Tibial artery (tissue), 4 donors: Measurements from ENCODE around the gene MYL10.

Experiments used
- DNase-seq, 2 donors: peaks; one replicate each; pipeline ENCODE4 v3.0.0-alpha.2; 2019
- H3K27ac ChIP-seq, 2 donors: fragments of 200-600 bp; sonication (generic) in 1 of 2; 1 replicate in 1 of 2; 2 replicates in 1 of 2; pipeline ENCODE4 v1.5.1; 2018 to 2019; ENCODE audit warnings: mild to moderate bottlenecking in 1 of 2
- H3K27me3 ChIP-seq, 2 donors: fragments of 200-600 bp; sonication (generic) in 1 of 2; one replicate each; pipeline versions ENCODE4 v1.5.1 to v1.6.0; 2016 to 2019
- H3K36me3 ChIP-seq, 3 donors: fragments of 200-600 bp; sonication (generic) in 2 of 3; one replicate each; pipeline ENCODE4 v1.5.1; 2016 to 2019; ENCODE audit warnings: mild to moderate bottlenecking in 2 of 3
- H3K4me1 ChIP-seq, 4 donors: fragments of 200-600 bp; sonication (generic) in 2 of 4; 1 replicate in 3 of 4; 2 replicates in 1 of 4; pipeline ENCODE4 v1.5.1; 2016 to 2019
- H3K4me3 ChIP-seq, 2 donors: fragments of 200-600 bp; sonication (generic) in 1 of 2; 1 replicate in 1 of 2; 2 replicates in 1 of 2; pipeline ENCODE4 v1.5.1; 2018 to 2019; ENCODE audit warnings: mild to moderate bottlenecking in 2 of 2
- H3K9me3 ChIP-seq, 3 donors: fragments of 200-600 bp; sonication (generic) in 1 of 3; one replicate each; pipeline ENCODE4 v1.5.1; 2016 to 2019
- intact Hi-C: fragments of 100-400 bp; cut with DNase I; formaldehyde crosslinking; loops from one replicate; pipeline ENCODE4 v1.15.0; 2023; ENCODE audit warnings: low total_unique reads
- TF ChIP-seq, protein P1 (sequence below), 2 experiments: fragments of 200-600 bp in 1 of 2; fragments of 450-650 bp in 1 of 2; IDR thresholded peaks; one replicate each; pipeline ENCODE4 v1.5.1; 2017 to 2019; ENCODE audit warnings: antibody characterized with exemption in 2 of 2, mild to moderate bottlenecking in 1 of 2, moderate library complexity in 1 of 2

The MYL10 gene

DNA sequence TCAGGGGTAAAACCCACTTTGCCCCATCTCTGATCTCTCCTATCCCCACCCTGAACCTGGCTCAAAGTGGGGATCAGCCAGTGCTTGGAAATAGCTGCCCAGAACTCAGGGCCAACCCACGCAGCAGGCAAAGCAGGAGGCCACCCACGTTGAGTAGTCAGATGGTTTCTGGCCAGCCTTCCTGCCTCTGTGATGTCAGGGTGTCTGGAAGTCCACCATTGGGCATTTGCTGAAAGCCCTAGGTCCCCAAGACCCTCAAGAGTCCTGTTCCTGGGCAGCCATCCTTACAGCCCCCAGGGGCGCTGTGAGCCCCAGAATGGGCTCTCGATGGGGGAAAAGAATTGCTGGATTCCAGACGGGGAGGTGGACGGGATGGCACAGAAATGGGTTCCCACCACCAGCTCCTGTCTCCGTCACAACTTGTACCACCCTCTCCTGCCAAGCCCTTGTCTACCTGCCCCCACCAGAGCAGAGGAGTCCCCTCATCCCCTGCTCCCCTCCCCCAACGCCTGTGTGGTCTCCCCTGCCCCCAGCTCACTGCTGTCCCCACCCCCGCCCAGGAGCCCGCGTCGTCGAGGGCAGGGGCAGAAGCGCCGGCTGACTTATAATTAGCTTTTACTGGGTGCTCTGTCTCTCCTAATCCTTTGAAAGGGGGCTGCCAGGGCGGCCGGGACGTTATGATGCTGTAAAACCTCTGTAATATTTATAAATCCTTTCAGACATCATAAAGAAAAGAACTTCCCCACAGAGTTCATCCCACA is 3.9 kb downstream of the MYL10 start:
- TF ChIP-seq, protein P1, sequence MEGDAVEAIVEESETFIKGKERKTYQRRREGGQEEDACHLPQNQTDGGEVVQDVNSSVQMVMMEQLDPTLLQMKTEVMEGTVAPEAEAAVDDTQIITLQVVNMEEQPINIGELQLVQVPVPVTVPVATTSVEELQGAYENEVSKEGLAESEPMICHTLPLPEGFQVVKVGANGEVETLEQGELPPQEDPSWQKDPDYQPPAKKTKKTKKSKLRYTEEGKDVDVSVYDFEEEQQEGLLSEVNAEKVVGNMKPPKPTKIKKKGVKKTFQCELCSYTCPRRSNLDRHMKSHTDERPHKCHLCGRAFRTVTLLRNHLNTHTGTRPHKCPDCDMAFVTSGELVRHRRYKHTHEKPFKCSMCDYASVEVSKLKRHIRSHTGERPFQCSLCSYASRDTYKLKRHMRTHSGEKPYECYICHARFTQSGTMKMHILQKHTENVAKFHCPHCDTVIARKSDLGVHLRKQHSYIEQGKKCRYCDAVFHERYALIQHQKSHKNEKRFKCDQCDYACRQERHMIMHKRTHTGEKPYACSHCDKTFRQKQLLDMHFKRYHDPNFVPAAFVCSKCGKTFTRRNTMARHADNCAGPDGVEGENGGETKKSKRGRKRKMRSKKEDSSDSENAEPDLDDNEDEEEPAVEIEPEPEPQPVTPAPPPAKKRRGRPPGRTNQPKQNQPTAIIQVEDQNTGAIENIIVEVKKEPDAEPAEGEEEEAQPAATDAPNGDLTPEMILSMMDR (IDR thresholded peaks at IDR 0.05) = no peak
- H3K4me1 ChIP-seq = peaks cover 0 to 33% (median 0%) of the 10 kb centered on the region in 4 donors
- H3K36me3 ChIP-seq = no peaks in the 10 kb centered on the region
- H3K27ac ChIP-seq = no peak overlapping the region
- peaks cover 0 to 5% (median 0%) of the 10 kb centered on the region in 3 donors for H3K9me3 ChIP-seq
- intact Hi-C loops = no loop called here
- DNase-seq = no peak
- no peak overlapping the region for H3K4me3 ChIP-seq
- peaks cover 0 to 7% of the 10 kb centered on the region in 2 donors for H3K27me3 ChIP-seq

DNA sequence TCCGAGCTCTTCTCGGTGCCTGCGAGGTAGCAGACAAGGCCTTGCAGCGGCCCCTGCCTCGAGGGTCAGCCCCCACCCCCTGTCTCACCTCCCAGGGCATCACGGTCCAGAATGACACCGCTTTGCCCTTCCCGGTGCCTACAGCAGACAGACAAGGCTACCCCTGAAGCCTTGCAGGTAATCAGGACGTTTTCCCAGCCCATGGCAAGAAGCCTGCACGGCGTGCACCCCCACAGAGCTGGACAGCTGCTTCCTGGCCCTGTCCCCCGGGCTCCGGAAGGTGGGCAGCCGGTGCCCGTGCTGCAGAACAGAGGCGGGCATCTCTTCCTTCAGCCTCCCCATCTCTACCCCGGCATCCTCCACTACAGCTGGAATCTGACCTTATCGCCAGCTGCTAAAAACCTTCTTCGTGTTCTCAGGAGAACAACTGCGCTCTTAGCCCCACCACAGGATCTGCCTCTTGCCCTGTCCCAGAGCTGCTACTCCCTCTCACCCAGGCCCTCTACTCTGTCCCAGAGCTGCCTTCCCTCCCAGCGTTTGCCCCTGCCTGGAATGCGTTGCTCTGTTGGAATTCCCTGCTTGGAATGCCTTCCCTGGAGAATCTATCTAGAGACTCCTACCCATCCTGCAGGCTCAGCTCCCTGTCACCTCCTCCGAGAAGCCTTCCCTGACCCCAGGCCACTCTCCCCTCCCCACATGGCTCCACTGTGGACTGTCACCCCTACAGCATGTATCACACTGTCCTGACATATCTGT is 4.7 kb downstream of the MYL10 start:
- Histone ChIP-seq H3K4me1 (peaks cover 0 to 32% (median 0%) of the 10 kb centered on the region in 4 donors), H3K36me3 (no peaks in the 10 kb centered on the region), H3K27me3 (peaks cover 0 to 7% of the 10 kb centered on the region in 2 donors), H3K9me3 (peaks cover 0 to 3% (median 0%) of the 10 kb centered on the region in 3 donors), H3K4me3 (no peak overlapping the region), H3K27ac (no peak overlapping the region)
- no peak for DNase-seq
- TF ChIP-seq, protein P1 (IDR thresholded peaks at IDR 0.05) = no peak
- intact Hi-C loops = no loop called here

DNA sequence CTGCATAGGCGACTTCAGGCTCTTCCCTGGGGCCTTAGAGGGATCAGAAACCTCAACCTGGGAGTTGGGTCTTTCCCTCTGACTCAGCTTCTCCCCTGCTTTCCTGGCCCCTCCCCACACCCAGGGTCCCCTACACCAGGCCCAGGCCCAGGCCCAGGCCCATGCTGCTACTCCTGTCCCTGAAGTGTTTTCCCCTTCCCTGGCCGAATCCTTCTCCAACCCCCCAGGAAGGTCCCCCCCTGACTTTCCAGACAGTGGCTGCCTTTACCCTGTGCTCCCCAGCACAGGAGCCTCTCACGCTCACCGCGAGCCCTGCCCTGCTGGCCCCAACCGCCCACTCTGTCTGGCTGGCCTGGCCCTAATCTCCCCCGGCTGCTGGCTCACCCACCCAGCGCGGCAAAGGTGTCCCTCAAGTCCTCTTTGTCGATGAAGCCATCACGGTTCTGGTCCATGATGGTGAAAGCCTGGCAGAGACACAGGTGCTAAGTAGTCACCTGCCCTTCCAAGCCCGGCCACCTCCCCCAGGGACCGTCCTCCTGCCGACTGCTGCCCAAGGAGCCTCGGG is 6.4 kb downstream of the MYL10 start:
- DNase-seq = no peak
- TF ChIP-seq, protein P1 (IDR thresholded peaks at IDR 0.05) = no peak
- intact Hi-C loops = no loop called here

DNA sequence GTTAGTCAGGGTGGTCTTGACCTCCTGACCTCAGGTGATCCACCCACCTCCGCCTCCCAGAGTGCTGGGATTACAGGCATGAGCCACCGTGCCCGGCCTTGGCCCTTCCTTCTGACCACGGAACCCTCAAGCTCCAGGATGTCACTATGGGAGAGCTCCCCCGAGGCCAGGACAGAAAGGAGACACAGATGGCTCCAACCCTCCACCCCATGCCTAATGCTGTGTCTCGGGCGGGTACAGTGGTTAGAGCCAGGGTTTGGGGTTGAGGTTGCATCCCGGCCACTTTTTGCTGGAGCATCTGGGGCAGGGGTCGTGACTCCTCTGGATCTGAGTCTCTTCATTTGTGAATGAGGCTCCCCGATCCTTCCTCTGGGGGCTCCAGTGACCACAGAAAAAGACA is 8.1 kb downstream of the MYL10 start:
- no peak for DNase-seq
- TF ChIP-seq, protein P1 (IDR thresholded peaks at IDR 0.05) = no peak
- H3K36me3 ChIP-seq = no peaks in the 10 kb centered on the region
- H3K9me3 ChIP-seq = no peaks in the 10 kb centered on the region
- peaks cover 0 to 14% (median 0%) of the 10 kb centered on the region in 4 donors for H3K4me1 ChIP-seq
- intact Hi-C loops = no loop called here
- peaks cover 0 to 3% of the 10 kb centered on the region in 2 donors for H3K27me3 ChIP-seq
- H3K4me3 ChIP-seq = no peak overlapping the region
- H3K27ac ChIP-seq = no peak overlapping the region

More for the DNA sequence above, 6.4 kb downstream of the MYL10 start:
- peaks cover 0 to 7% of the 10 kb centered on the region in 2 donors for H3K27me3 ChIP-seq
- no peaks in the 10 kb centered on the region for H3K9me3 ChIP-seq
- H3K27ac ChIP-seq = no peak overlapping the region
- no peaks in the 10 kb centered on the region for H3K36me3 ChIP-seq
- H3K4me3 ChIP-seq = no peak overlapping the region
- H3K4me1 ChIP-seq = peaks cover 0 to 16% (median 0%) of the 10 kb centered on the region in 4 donors

DNA sequence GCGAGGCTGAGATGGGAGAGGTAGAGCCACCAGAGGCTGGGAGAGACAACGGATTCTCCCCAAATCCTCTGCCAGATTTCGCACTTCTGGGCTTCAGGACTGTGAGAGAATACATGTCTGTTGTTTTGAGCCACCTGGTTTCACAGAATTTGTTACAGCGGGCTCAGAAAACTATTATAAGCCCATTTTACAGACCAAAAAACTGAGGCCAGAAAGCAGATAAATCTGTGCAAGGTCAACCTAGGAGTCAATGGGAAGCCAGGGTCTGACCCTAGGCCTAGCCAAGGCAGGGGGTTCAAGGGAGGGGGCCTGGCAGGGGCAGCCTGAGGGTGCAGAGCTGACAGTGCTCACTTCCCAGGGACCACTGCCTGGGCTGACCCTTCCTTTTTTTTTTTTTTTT is 8.7 kb downstream of the MYL10 start:
- H3K27ac ChIP-seq = no peak overlapping the region
- TF ChIP-seq, protein P1 (IDR thresholded peaks at IDR 0.05) = no peak
- H3K36me3 ChIP-seq = no peaks in the 10 kb centered on the region
- no peaks in the 10 kb centered on the region for H3K9me3 ChIP-seq
- no peak for DNase-seq
- H3K4me1 ChIP-seq = peaks cover 0 to 20% (median under 1%) of the 10 kb centered on the region in 4 donors
- intact Hi-C loops = no loop called here
- H3K27me3 ChIP-seq = peaks cover 0 to 3% of the 10 kb centered on the region in 2 donors
- H3K4me3 ChIP-seq = no peak overlapping the region
